GM12872 (cell line): ENCODE results near the gene TBC1D1.

ENCODE experiments used
- CTCF ChIP-seq: IDR thresholded peaks from 3 replicates; pipeline ENCODE4 v1.5.1; 2011; ENCODE audit warnings: low read depth, mild to moderate bottlenecking, low read length, moderate library complexity; ENCODE audit not compliant: insufficient read depth

TBC1D1 gene

GRCh38 chr4:38132107-38132673 lies 241.3 kb downstream of the TBC1D1 start:
- no peak for TF ChIP-seq CTCF

- TF ChIP-seq CTCF, result no peak
Observed at GRCh38 chr4:38132843-38133662, 242.2 kb downstream of the TBC1D1 start.

DNA sequence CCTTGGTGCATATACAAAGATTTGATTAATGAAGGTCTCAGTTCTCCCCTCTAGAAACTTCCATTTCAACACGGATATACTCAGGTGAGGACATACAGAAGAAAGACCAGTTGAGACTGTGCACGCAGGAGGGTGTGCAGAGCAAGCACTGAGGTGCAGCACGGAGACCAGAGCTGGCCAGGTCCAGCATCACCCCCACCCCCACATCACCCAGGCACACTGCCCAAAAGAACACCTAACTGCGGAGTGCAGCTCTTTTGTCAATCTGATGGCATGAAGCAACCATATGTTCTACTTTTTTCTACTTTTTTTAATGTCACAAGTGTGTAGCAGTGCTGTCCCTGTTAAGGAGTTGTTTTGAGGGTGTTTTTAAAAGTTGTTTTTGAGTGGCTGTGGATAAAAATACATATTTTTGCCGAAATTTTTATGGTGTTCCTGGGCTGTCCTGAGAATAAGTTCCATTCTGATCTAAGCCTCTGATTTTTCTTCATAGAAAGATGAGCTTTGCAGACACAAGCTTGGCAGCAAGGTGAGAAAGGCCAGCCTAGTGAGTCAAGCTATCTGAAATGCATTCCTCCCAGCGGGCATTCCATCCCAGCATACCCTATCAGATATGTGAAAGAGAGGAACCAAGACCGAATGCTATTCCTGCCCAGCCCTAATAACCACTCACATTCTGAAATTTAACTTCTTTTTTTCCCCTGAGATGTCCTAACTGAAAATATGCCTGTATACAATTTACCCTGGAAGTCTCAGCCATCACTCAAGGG lies 243.0 kb downstream of the TBC1D1 start:
- TF ChIP-seq CTCF, result no peak

- TF ChIP-seq CTCF, result no peak
Observed at GRCh38 chr4:38135201-38135600, 244.3 kb downstream of the TBC1D1 start.

GRCh38 chr4:38136604-38137003 lies 245.7 kb downstream of the TBC1D1 start:
- TF ChIP-seq CTCF, result no peak

- no peak for TF ChIP-seq CTCF
Observed at GRCh38 chr4:38137080-38137479, 246.2 kb downstream of the TBC1D1 start.

- no peak for TF ChIP-seq CTCF
Observed at GRCh38 chr4:38138363-38138762, 247.5 kb downstream of the TBC1D1 start.
